B cell (primary cell): ENCODE data around the gene MAP1S. TPM values are rescaled to one million over a fixed set of nuclear protein-coding genes. Genes with fewer than 3 reads are reported as not detected.

ENCODE experiments used
- ATAC-seq: fragments of 200-7000 bp; cut with Tn5 transposase; one replicate; pipeline ENCODE4 v1.10.0; 2021; ENCODE audit warnings: low read depth, mild to moderate bottlenecking, moderate number of reproducible peaks, moderate library complexity
- CTCF ChIA-PET: fragments of 350-600 bp; sonication (Branson Sonifier 250); formaldehyde crosslinking; loops from one replicate; lab custom pipeline; 2021; ENCODE audit warnings: antibody characterized with exemption, inconsistent platforms; lab: Charles Lee
- POLR2A ChIA-PET: fragments of 350-600 bp; sonication (Branson Sonifier 250); formaldehyde crosslinking; loops from one replicate; lab custom pipeline; 2021; ENCODE audit warnings: antibody characterized with exemption; lab: Charles Lee
- DNase-seq: peaks from one replicate; pipeline ENCODE4 v3.0.0; 2013
- H2AFZ ChIP-seq: 2 replicates; pipeline ENCODE4 v1.6.1; 2012; ENCODE audit warnings: mild to moderate bottlenecking, low read depth, low read length; ENCODE audit not compliant: insufficient read depth, poor library complexity, severe bottlenecking
- H3K27ac ChIP-seq, 2 donors: 1 replicate in 1 of 2; 2 replicates in 1 of 2; pipeline ENCODE4 v1.5.1; 2012 to 2013; ENCODE audit warnings: low read length in 2 of 2, mild to moderate bottlenecking in 2 of 2, moderate library complexity in 1 of 2
- H3K27me3 ChIP-seq, 4 experiments: fragments of 200-600 bp in 1 of 4; sonication (generic) in 1 of 4; replicated peaks in 1 of 4; 1 replicate in 2 of 4; 2 replicates in 2 of 4; pipeline versions ENCODE4 v1.6.1 to v1.7.0; 2013 to 2016; ENCODE audit warnings: low read length in 3 of 4, mild to moderate bottlenecking in 2 of 4, mixed read lengths in 1 of 4, moderate library complexity in 1 of 4; ENCODE audit not compliant: insufficient read depth in 4 of 4, control insufficient read depth in 3 of 4; ENCODE audit errors: control extremely low read depth in 1 of 4
- H3K36me3 ChIP-seq, 2 experiments: replicated peaks in 1 of 2; 1 replicate in 1 of 2; 2 replicates in 1 of 2; pipeline versions ENCODE4 v1.6.1 to v1.7.1; 2013; ENCODE audit warnings: low read length in 1 of 2; ENCODE audit not compliant: insufficient read depth in 2 of 2, control insufficient read depth in 1 of 2; ENCODE audit errors: control extremely low read depth in 1 of 2, extremely low read depth in 1 of 2
- H3K4me1 ChIP-seq, 2 donors: fragments of 200-600 bp in 1 of 2; sonication (generic) in 1 of 2; 1 replicate in 1 of 2; 2 replicates in 1 of 2; pipeline versions ENCODE4 v1.5.1 to v1.6.1; 2013 to 2017; ENCODE audit warnings: low read length in 2 of 2; ENCODE audit not compliant: control insufficient read depth in 2 of 2, insufficient read depth in 2 of 2
- H3K4me2 ChIP-seq: replicated peaks from 2 replicates; pipeline ENCODE3; 2012; ENCODE audit warnings: mild to moderate bottlenecking, low read depth, low read length; ENCODE audit not compliant: poor library complexity, severe bottlenecking
- H3K4me3 ChIP-seq, 5 experiments: fragments of 200-600 bp in 1 of 5; sonication (generic) in 1 of 5; 1 replicate in 3 of 5; 2 replicates in 2 of 5; pipeline versions ENCODE4 v1.5.1 to v1.7.0; 2011 to 2016; ENCODE audit warnings: low read length in 4 of 5, mild to moderate bottlenecking in 4 of 5, low read depth in 2 of 5, control low read depth in 1 of 5, moderate library complexity in 1 of 5; ENCODE audit not compliant: insufficient read depth in 1 of 5; ENCODE audit errors: control extremely low read depth in 1 of 5, extremely low read depth in 1 of 5
- H3K79me2 ChIP-seq: fragments of 200-600 bp; sonication (generic); one replicate; pipeline ENCODE4 v1.6.0; 2016; ENCODE audit warnings: low read length; ENCODE audit not compliant: control insufficient read depth, insufficient read depth
- H3K9ac ChIP-seq: fragments of 200-600 bp; sonication (generic); 2 replicates; pipeline ENCODE4 v1.6.1; 2017; ENCODE audit warnings: mild to moderate bottlenecking, low read length, moderate library complexity
- H3K9me3 ChIP-seq, 3 donors: one replicate each; pipeline versions ENCODE4 v1.6.1 to v1.7.1; 2013; ENCODE audit warnings: low read length in 2 of 3; ENCODE audit not compliant: control insufficient read depth in 2 of 3, insufficient read depth in 1 of 3; ENCODE audit errors: control extremely low read depth in 1 of 3
- H4K20me1 ChIP-seq: 2 replicates; pipeline ENCODE4 v1.6.0; 2012; ENCODE audit warnings: mild to moderate bottlenecking, low read length; ENCODE audit not compliant: insufficient read depth, control insufficient read depth, poor library complexity, severe bottlenecking
- H3K27ac Mint-ChIP-seq: one replicate; pipeline ENCODE4 v1.8.0; 2021; ENCODE audit warnings: mixed read lengths
- H3K27me3 Mint-ChIP-seq: one replicate; pipeline ENCODE4 v1.8.0; 2021; ENCODE audit warnings: mixed read lengths
- H3K4me1 Mint-ChIP-seq: one replicate; pipeline ENCODE4 v1.8.0; 2021; ENCODE audit warnings: mixed read lengths
- H3K4me3 Mint-ChIP-seq: one replicate; pipeline ENCODE4 v1.8.0; 2021; ENCODE audit warnings: mixed read lengths
- H3K9me3 Mint-ChIP-seq: one replicate; pipeline ENCODE4 v1.8.0; 2022; ENCODE audit warnings: mixed read lengths; ENCODE audit not compliant: insufficient read depth
- EZH2 ChIP-seq: IDR thresholded peaks from 2 replicates; pipeline ENCODE4 v1.6.1; 2012; ENCODE audit warnings: borderline replicate concordance, low read depth, mild to moderate bottlenecking, moderate library complexity, low read length; ENCODE audit not compliant: insufficient read depth, poor library complexity, severe bottlenecking
- WGBS: methylation state at CpG from one replicate; pipeline ENCODE4 v1.1.5; 2013; ENCODE audit warnings: missing lambda C conversion rate; ENCODE audit not compliant: insufficient coverage; 5-methylcytosine and 5-hydroxymethylcytosine counted together
- intact Hi-C: fragments of 100-400 bp; cut with micrococcal nuclease; formaldehyde crosslinking; loops from one replicate; pipeline ENCODE4 v1.10.0; 2022
- polyA plus RNA-seq: library from polyadenylated mRNA; depleted of rRNA; stranded (reverse); fragments of >200 nt; gene quantifications from 2 replicates; pipeline ENCODE4 v1.2.3, GENCODE V29; 2012
- total RNA-seq, 2 donors: library from RNA; stranded (reverse); fragments of 120-200 nt in 1 of 2; gene quantifications; 1 replicate in 1 of 2; 2 replicates in 1 of 2; pipeline versions ENCODE4 v1.2.3 to v1.2.4, GENCODE V29; 2013 to 2022
- TF ChIP-seq, protein P1 (sequence below): fragments of 200-600 bp; IDR thresholded peaks from one replicate; pipeline ENCODE4 v1.8.0; 2022; ENCODE audit warnings: antibody characterized with exemption, mild to moderate bottlenecking

The MAP1S gene
- total and polyA plus RNA-seq, 2 donors (not counting 1 experiment from before 2014, with no cell fraction given) = 38.2 to 83.0 TPM

DNA sequence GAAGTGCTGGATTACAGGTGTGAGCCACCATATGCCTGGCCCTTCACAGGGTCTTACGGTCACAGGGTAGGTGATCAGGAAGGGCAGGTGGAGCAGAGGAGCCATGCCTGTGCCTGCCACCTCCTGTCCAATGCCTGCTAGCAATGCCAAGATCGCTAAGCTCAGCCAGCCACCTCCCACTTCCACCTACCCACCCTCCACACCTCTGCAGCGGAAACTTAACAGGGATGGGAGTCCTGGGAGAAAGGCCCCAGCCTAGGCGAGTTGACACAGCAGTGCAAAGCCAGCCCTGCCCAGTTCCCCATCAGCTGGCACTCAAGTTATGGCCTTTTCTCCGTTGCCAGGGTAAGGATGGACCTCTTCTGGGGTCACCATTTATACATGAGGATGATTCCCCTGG, 16.1 kb downstream of the MAP1S start:
- no peaks in the 10 kb centered on the region for H3K27me3 ChIP-seq
- POLR2A ChIA-PET = no interaction called here
- H3K79me2 ChIP-seq = peaks cover 29% of the 10 kb centered on the region
- peaks cover 22 to 23% of the 10 kb centered on the region in 2 donors for H3K4me1 ChIP-seq
- no peak for ATAC-seq
- no peaks in the 10 kb centered on the region for H3K9me3 Mint-ChIP-seq
- CTCF ChIA-PET = interaction anchor here (0.9 to 9.4 kb wide), 3 partner anchors 18 to 124 kb away, joined by 3 to 87 read pairs (median 3); partner anchors contain the start of genes FCHO1 and RPL18A
- DNase-seq = no peak
- H3K9me3 ChIP-seq = no peaks in the 10 kb centered on the region
- TF ChIP-seq, protein P1, sequence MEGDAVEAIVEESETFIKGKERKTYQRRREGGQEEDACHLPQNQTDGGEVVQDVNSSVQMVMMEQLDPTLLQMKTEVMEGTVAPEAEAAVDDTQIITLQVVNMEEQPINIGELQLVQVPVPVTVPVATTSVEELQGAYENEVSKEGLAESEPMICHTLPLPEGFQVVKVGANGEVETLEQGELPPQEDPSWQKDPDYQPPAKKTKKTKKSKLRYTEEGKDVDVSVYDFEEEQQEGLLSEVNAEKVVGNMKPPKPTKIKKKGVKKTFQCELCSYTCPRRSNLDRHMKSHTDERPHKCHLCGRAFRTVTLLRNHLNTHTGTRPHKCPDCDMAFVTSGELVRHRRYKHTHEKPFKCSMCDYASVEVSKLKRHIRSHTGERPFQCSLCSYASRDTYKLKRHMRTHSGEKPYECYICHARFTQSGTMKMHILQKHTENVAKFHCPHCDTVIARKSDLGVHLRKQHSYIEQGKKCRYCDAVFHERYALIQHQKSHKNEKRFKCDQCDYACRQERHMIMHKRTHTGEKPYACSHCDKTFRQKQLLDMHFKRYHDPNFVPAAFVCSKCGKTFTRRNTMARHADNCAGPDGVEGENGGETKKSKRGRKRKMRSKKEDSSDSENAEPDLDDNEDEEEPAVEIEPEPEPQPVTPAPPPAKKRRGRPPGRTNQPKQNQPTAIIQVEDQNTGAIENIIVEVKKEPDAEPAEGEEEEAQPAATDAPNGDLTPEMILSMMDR = no peak
- no peak for TF ChIP-seq EZH2
- H3K4me3 Mint-ChIP-seq = no peak overlapping the region
- no peak overlapping the region for H2AFZ ChIP-seq
- H4K20me1 ChIP-seq = peaks cover 24% of the 10 kb centered on the region
- no peak overlapping the region for H3K27ac ChIP-seq
- no peak overlapping the region for H3K9ac ChIP-seq
- 98% methylated on average over 5 of the region's 5 CpGs for WGBS
- H3K4me1 Mint-ChIP-seq = peaks cover 38% of the 10 kb centered on the region
- no peak overlapping the region for H3K4me2 ChIP-seq
- no peak overlapping the region for H3K4me3 ChIP-seq
- intact Hi-C loops = no loop called here
- H3K27ac Mint-ChIP-seq = peak overlapping the region; percentile 50
- no peaks in the 10 kb centered on the region for H3K27me3 Mint-ChIP-seq
- peaks cover 4 to 37% of the 10 kb centered on the region in 2 experiments for H3K36me3 ChIP-seq

DNA sequence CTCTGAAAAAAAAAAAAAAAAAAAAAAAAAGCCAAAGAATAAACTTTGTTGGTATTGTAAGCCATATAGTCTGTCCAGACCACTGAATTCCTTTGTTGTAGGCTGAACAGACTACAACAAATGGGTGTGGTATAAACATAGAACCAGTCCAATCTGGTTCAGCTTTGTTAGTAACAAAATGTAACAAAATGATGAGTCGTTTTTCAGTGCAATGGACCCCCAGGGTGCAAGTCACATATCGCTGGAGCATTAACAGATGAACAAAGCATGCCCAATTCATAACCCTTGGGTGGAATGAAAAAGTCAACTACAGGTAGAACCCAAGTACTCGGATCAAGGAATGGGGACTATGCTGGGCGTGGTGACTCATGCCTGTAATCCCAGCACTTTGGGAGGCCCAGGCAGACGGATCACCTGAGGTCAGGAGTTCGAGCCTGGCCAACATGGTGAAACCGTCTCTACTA, 18.4 kb downstream of the MAP1S start:
- H3K27ac ChIP-seq = no peak overlapping the region
- no peaks in the 10 kb centered on the region for H3K27me3 ChIP-seq
- H3K4me3 ChIP-seq = no peak overlapping the region
- POLR2A ChIA-PET = interaction anchor here (0.5 to 1.4 kb wide), 3 partner anchors 18 to 55 kb away, joined by 3 to 8 read pairs (median 5); partner anchors contain the start of gene MAP1S
- peak overlapping the region; percentile 90 for H3K27ac Mint-ChIP-seq
- WGBS = 94% methylated on average over 7 of the region's 7 CpGs
- no peaks in the 10 kb centered on the region for H3K27me3 Mint-ChIP-seq
- H3K4me1 ChIP-seq = peaks cover 22 to 33% of the 10 kb centered on the region in 2 donors
- H4K20me1 ChIP-seq = peaks cover 14% of the 10 kb centered on the region
- ATAC-seq (no peak), DNase-seq (no peak)
- intact Hi-C loops = loop anchor here (2.0 kb wide), 1 partner anchor 17 kb away; no protein-coding TSS in a partner anchor
- H3K4me3 Mint-ChIP-seq = no peak overlapping the region
- peaks cover 38% of the 10 kb centered on the region for H3K4me1 Mint-ChIP-seq
- H2AFZ ChIP-seq = no peak overlapping the region
- no peak overlapping the region for H3K9ac ChIP-seq
- H3K79me2 ChIP-seq = peaks cover 12% of the 10 kb centered on the region
- H3K4me2 ChIP-seq = no peak overlapping the region
- no peaks in the 10 kb centered on the region for H3K9me3 Mint-ChIP-seq
- TF ChIP-seq, protein P1 = no peak
- TF ChIP-seq EZH2 = no peak
- peaks cover 0 to 22% of the 10 kb centered on the region in 2 experiments for H3K36me3 ChIP-seq
- CTCF ChIA-PET = interaction anchor here (0.6 to 9.4 kb wide), 7 partner anchors 16 to 649 kb away, joined by 3 to 87 read pairs (median 5); partner anchors contain the start of gene FCHO1
- H3K9me3 ChIP-seq = peaks cover 0 to 4% (median 2%) of the 10 kb centered on the region in 3 donors
